Measurements from ENCODE around the gene CLCN7.
"Not testable (repeated sequence)": the region's sequence is repeated elsewhere in the genome, so short reads cannot be mapped to it uniquely, and the experiment has no call there.

CLCN7 gene

GRCh38 chr16:1489077-1489476, 14.2 kb upstream of the CLCN7 start:
- Histone ChIP-seq H3K36me3 (ENCODE audit: control insufficient read depth, insufficient read depth, low read length) (no peaks in the 10 kb centered on the region), H3K4me1 (ENCODE audit: control insufficient read depth, insufficient read depth, low read length) (peaks cover 10% of the 10 kb centered on the region), H3K27me3 (ENCODE audit: control insufficient read depth, insufficient read depth, low read length) (no peaks in the 10 kb centered on the region), H3K27ac (ENCODE audit: low read depth, low read length) (no peak overlapping the region), H3K9ac (ENCODE audit: low read length) (no peak overlapping the region), H3K4me3 (ENCODE audit: low read length) (no peak overlapping the region)

GRCh38 chr16:1488619-1489018, 13.8 kb upstream of the CLCN7 start, which contains the start of gene PTX4:
TSS of gene PTX4 (minus strand) at chr16:1488944. CDS start at chr16:1488909, 35 bp downstream.
- Histone ChIP-seq H3K27ac (ENCODE audit: low read depth, low read length) (no peak within 1 kb of the TSS), H3K9ac (ENCODE audit: low read length) (no peak within 1 kb of the TSS), H3K4me3 (ENCODE audit: low read length) (no peak within 1 kb of the TSS), H3K27me3 (ENCODE audit: control insufficient read depth, insufficient read depth, low read length) (no peaks in the 10 kb centered on the region), H3K36me3 (ENCODE audit: control insufficient read depth, insufficient read depth, low read length) (no peaks in the 10 kb centered on the region), H3K4me1 (ENCODE audit: control insufficient read depth, insufficient read depth, low read length) (peaks cover 6% of the 10 kb centered on the region)

GRCh38 chr16:1488054-1488601, 13.3 kb upstream of the CLCN7 start:
- H3K27ac ChIP-seq (ENCODE audit: low read depth, low read length), result no peak overlapping the region
- H3K4me1 ChIP-seq (ENCODE audit: control insufficient read depth, insufficient read depth, low read length), result peaks cover 6% of the 10 kb centered on the region
- H3K36me3 ChIP-seq (ENCODE audit: control insufficient read depth, insufficient read depth, low read length), result no peaks in the 10 kb centered on the region
- no peaks in the 10 kb centered on the region for H3K27me3 ChIP-seq (ENCODE audit: control insufficient read depth, insufficient read depth, low read length)
- no peak overlapping the region for H3K9ac ChIP-seq (ENCODE audit: low read length)
- no peak overlapping the region for H3K4me3 ChIP-seq (ENCODE audit: low read length)

GRCh38 chr16:1487395-1488053, 12.7 kb upstream of the CLCN7 start:
- no peak overlapping the region for H3K9ac ChIP-seq (ENCODE audit: low read length)
- H3K27ac ChIP-seq (ENCODE audit: low read depth, low read length), result no peak overlapping the region

GRCh38 chr16:1486551-1487390, 11.9 kb upstream of the CLCN7 start:
- Histone ChIP-seq H3K4me3 (ENCODE audit: low read length) (no peak overlapping the region), H3K9ac (ENCODE audit: low read length) (no peak overlapping the region), H3K4me1 (ENCODE audit: control insufficient read depth, insufficient read depth, low read length) (no peaks in the 10 kb centered on the region), H3K36me3 (ENCODE audit: control insufficient read depth, insufficient read depth, low read length) (no peaks in the 10 kb centered on the region), H3K27me3 (ENCODE audit: control insufficient read depth, insufficient read depth, low read length) (peaks cover 4% of the 10 kb centered on the region), H3K27ac (ENCODE audit: low read depth, low read length) (no peak overlapping the region)

More at GRCh38 chr16:1487395-1488053, 12.7 kb upstream of the CLCN7 start:
- peaks cover 1% of the 10 kb centered on the region for H3K4me1 ChIP-seq (ENCODE audit: control insufficient read depth, insufficient read depth, low read length)
- no peak overlapping the region for H3K4me3 ChIP-seq (ENCODE audit: low read length)
- H3K36me3 ChIP-seq (ENCODE audit: control insufficient read depth, insufficient read depth, low read length), result no peaks in the 10 kb centered on the region
- peaks cover 1% of the 10 kb centered on the region for H3K27me3 ChIP-seq (ENCODE audit: control insufficient read depth, insufficient read depth, low read length)

- no peak overlapping the region for H3K4me3 ChIP-seq (ENCODE audit: low read length)
- peaks cover 4% of the 10 kb centered on the region for H3K27me3 ChIP-seq (ENCODE audit: control insufficient read depth, insufficient read depth, low read length)
- H3K4me1 ChIP-seq (ENCODE audit: control insufficient read depth, insufficient read depth, low read length), result no peaks in the 10 kb centered on the region
- no peaks in the 10 kb centered on the region for H3K36me3 ChIP-seq (ENCODE audit: control insufficient read depth, insufficient read depth, low read length)
- no peak overlapping the region for H3K27ac ChIP-seq (ENCODE audit: low read depth, low read length)
- H3K9ac ChIP-seq (ENCODE audit: low read length), result no peak overlapping the region
Observed at GRCh38 chr16:1485847-1486496, 11.1 kb upstream of the CLCN7 start.

GRCh38 chr16:1481906-1482835, 7.3 kb upstream of the CLCN7 start:
- Histone ChIP-seq H3K4me3 (ENCODE audit: low read length) (no peak overlapping the region), H3K9ac (ENCODE audit: low read length) (no peak overlapping the region), H3K36me3 (ENCODE audit: control insufficient read depth, insufficient read depth, low read length) (no peaks in the 10 kb centered on the region), H3K27me3 (ENCODE audit: control insufficient read depth, insufficient read depth, low read length) (peaks cover 4% of the 10 kb centered on the region), H3K27ac (ENCODE audit: low read depth, low read length) (no peak overlapping the region), H3K4me1 (ENCODE audit: control insufficient read depth, insufficient read depth, low read length) (no peaks in the 10 kb centered on the region)

- H3K9ac ChIP-seq (ENCODE audit: low read length); H3K27me3 ChIP-seq (ENCODE audit: control insufficient read depth, insufficient read depth, low read length); H3K27ac ChIP-seq (ENCODE audit: low read depth, low read length); H3K36me3 ChIP-seq (ENCODE audit: control insufficient read depth, insufficient read depth, low read length); H3K4me1 ChIP-seq (ENCODE audit: control insufficient read depth, insufficient read depth, low read length); H3K4me3 ChIP-seq (ENCODE audit: low read length): not testable (repeated sequence)
Observed at GRCh38 chr16:1478937-1479336, 4.1 kb upstream of the CLCN7 start.

- H3K27me3 ChIP-seq (ENCODE audit: control insufficient read depth, insufficient read depth, low read length), result no peaks in the 10 kb centered on the region
Observed at GRCh38 chr16:1477033-1477432, 2.2 kb upstream of the CLCN7 start.

GRCh38 chr16:1475552-1476114, 805 bp upstream of the CLCN7 start:
- Histone ChIP-seq H3K9ac (ENCODE audit: low read length) (peak overlapping the region; percentile 76), H3K4me1 (ENCODE audit: control insufficient read depth, insufficient read depth, low read length) (peaks cover 8% of the 10 kb centered on the region), H3K4me3 (ENCODE audit: low read length) (peak overlapping the region; percentile 71), H3K36me3 (ENCODE audit: control insufficient read depth, insufficient read depth, low read length) (no peaks in the 10 kb centered on the region), H3K27ac (ENCODE audit: low read depth, low read length) (peak overlapping the region; percentile 92), H3K27me3 (ENCODE audit: control insufficient read depth, insufficient read depth, low read length) (no peaks in the 10 kb centered on the region)

More at GRCh38 chr16:1477033-1477432, 2.2 kb upstream of the CLCN7 start:
- no peak overlapping the region for H3K9ac ChIP-seq (ENCODE audit: low read length)
- peaks cover 8% of the 10 kb centered on the region for H3K4me1 ChIP-seq (ENCODE audit: control insufficient read depth, insufficient read depth, low read length)
- no peak overlapping the region for H3K27ac ChIP-seq (ENCODE audit: low read depth, low read length)
- H3K4me3 ChIP-seq (ENCODE audit: low read length), result no peak overlapping the region
- H3K36me3 ChIP-seq (ENCODE audit: control insufficient read depth, insufficient read depth, low read length), result no peaks in the 10 kb centered on the region

GRCh38 chr16:1474082-1474795, 589 bp downstream of the CLCN7 start:
- peaks cover 8% of the 10 kb centered on the region for H3K4me1 ChIP-seq (ENCODE audit: control insufficient read depth, insufficient read depth, low read length)
- peak overlapping the region; percentile 60 for H3K9ac ChIP-seq (ENCODE audit: low read length)
- H3K27ac ChIP-seq (ENCODE audit: low read depth, low read length), result peak overlapping the region; percentile 92
- no peaks in the 10 kb centered on the region for H3K36me3 ChIP-seq (ENCODE audit: control insufficient read depth, insufficient read depth, low read length)
- H3K4me3 ChIP-seq (ENCODE audit: low read length), result peak overlapping the region; percentile 71
- H3K27me3 ChIP-seq (ENCODE audit: control insufficient read depth, insufficient read depth, low read length), result no peaks in the 10 kb centered on the region

All from rectal smooth muscle tissue (tissue), 1 donor.